H1 (cell line): ENCODE data around the gene PATL2. TPM values are rescaled to one million over a fixed set of nuclear protein-coding genes. Genes with fewer than 3 reads are reported as not detected.

Experiments
- CTCF ChIA-PET: fragments of 300-600 bp; sonication (Branson Sonifier 250); formaldehyde crosslinking; loops from one replicate; lab custom pipeline; 2021; ENCODE audit not compliant: partially characterized antibody; lab: Charles Lee
- POLR2A ChIA-PET: fragments of 300-600 bp; sonication (Branson Sonifier 250); formaldehyde crosslinking; loops from one replicate; lab custom pipeline; 2021; ENCODE audit warnings: inconsistent platforms; ENCODE audit not compliant: partially characterized antibody; lab: Charles Lee
- DNase-seq, 2 experiments: peaks; one replicate each; pipeline versions ENCODE4 v3.0.0 to v3.0.0-alpha.2; 2010 to 2022; ENCODE audit warnings: low spot score in 2 of 2, low read depth in 1 of 2, mixed read lengths in 1 of 2
- FAIRE-seq: peaks from 2 replicates; lab custom pipeline; 2011; peaks lifted over from hg19 to GRCh38; lab: Jason Lieb, UNC
- H2AFZ ChIP-seq: 2 replicates; pipeline ENCODE4 v1.8.1; 2012; ENCODE audit warnings: low read length, inconsistent platforms
- H2AK5ac ChIP-seq: 2 replicates; pipeline ENCODE4 v1.6.1; 2013; ENCODE audit warnings: low read depth, low read length
- H2BK120ac ChIP-seq: replicated peaks from 2 replicates; pipeline ENCODE3; 2013; ENCODE audit warnings: low read depth, low read length, inconsistent platforms
- H2BK12ac ChIP-seq: 2 replicates; pipeline ENCODE4 v1.6.1; 2013; ENCODE audit warnings: low read depth, low read length
- H2BK15ac ChIP-seq: 2 replicates; pipeline ENCODE4 v1.6.1; 2013; ENCODE audit warnings: low read length
- H2BK20ac ChIP-seq: 2 replicates; pipeline ENCODE4 v1.6.1; 2013; ENCODE audit warnings: low read length
- H2BK5ac ChIP-seq: 2 replicates; pipeline ENCODE4 v1.6.1; 2013; ENCODE audit warnings: low read depth, low read length
- H3K14ac ChIP-seq: 2 replicates; pipeline ENCODE4 v1.6.1; 2013; ENCODE audit warnings: inconsistent platforms; ENCODE audit not compliant: insufficient read length
- H3K18ac ChIP-seq: 2 replicates; pipeline ENCODE4 v1.6.1; 2013; ENCODE audit warnings: low read length; ENCODE audit errors: extremely low read depth
- H3K23ac ChIP-seq: 2 replicates; pipeline ENCODE4 v1.6.1; 2013; ENCODE audit warnings: inconsistent platforms; ENCODE audit not compliant: insufficient read length
- H3K23me2 ChIP-seq: 2 replicates; pipeline ENCODE4 v1.6.1; 2013; ENCODE audit warnings: low read depth, low read length
- H3K27ac ChIP-seq: 2 replicates; pipeline ENCODE4 v1.6.1; 2011; ENCODE audit warnings: low read depth, low read length, inconsistent platforms
- H3K27me3 ChIP-seq, 4 experiments: replicated peaks in 1 of 4; 1 replicate in 1 of 4; 2 replicates in 3 of 4; pipeline versions ENCODE4 v1.6.1 to v1.8.1; 2011 to 2013; ENCODE audit warnings: low read length in 3 of 4, mild to moderate bottlenecking in 3 of 4, inconsistent platforms in 2 of 4, mixed read lengths in 2 of 4, moderate library complexity in 1 of 4; ENCODE audit not compliant: control insufficient read depth in 3 of 4, insufficient read depth in 3 of 4; ENCODE audit errors: extremely low read depth in 1 of 4
- H3K36me3 ChIP-seq, 4 experiments: 2 replicates each; pipeline versions ENCODE4 v1.6.1 to v1.8.1; 2011 to 2013; ENCODE audit warnings: mild to moderate bottlenecking in 4 of 4, low read length in 3 of 4, moderate library complexity in 2 of 4, control low read depth in 1 of 4, inconsistent platforms in 1 of 4; ENCODE audit not compliant: insufficient read depth in 4 of 4, control insufficient read depth in 2 of 4
- H3K4ac ChIP-seq: replicated peaks from 2 replicates; pipeline ENCODE3; 2013; ENCODE audit warnings: low read length, low read depth, mixed read lengths, inconsistent platforms; ENCODE audit not compliant: insufficient read length
- H3K4me1 ChIP-seq, 4 experiments: replicated peaks in 1 of 4; 1 replicate in 1 of 4; 2 replicates in 3 of 4; pipeline versions ENCODE4 v1.6.1 to v1.8.1; 2011 to 2013; ENCODE audit warnings: low read length in 3 of 4, inconsistent platforms in 2 of 4, mixed read lengths in 1 of 4; ENCODE audit not compliant: insufficient read depth in 4 of 4, control insufficient read depth in 3 of 4
- H3K4me2 ChIP-seq, 2 experiments: 2 replicates each; pipeline versions ENCODE4 v1.6.1 to v1.8.1; 2011 to 2013; ENCODE audit warnings: low read depth in 2 of 2, low read length in 2 of 2, control low read depth in 1 of 2, inconsistent platforms in 1 of 2, mild to moderate bottlenecking in 1 of 2; ENCODE audit not compliant: insufficient read depth in 1 of 2
- H3K4me3 ChIP-seq, 4 experiments: fragments of 200-600, 300-600 bp in 1 of 4; sonication (generic), shearing (Covaris generic), sonication (Bioruptor Twin) in 1 of 4; 2 replicates each; pipeline versions ENCODE4 v1.5.1 to v1.8.1; 2011 to 2016; ENCODE audit warnings: low read length in 4 of 4, low read depth in 3 of 4, control low read depth in 2 of 4, inconsistent platforms in 2 of 4, mild to moderate bottlenecking in 2 of 4, mixed read lengths in 1 of 4, moderate library complexity in 1 of 4; ENCODE audit not compliant: insufficient read depth in 2 of 4; ENCODE audit errors: extremely low read depth in 1 of 4
- H3K56ac ChIP-seq: replicated peaks from 2 replicates; pipeline ENCODE3; 2013; ENCODE audit warnings: low read depth, mild to moderate bottlenecking, mixed read lengths, low read length, inconsistent platforms; ENCODE audit not compliant: insufficient read length
- H3K79me1 ChIP-seq: 2 replicates; pipeline ENCODE4 v1.6.1; 2013; ENCODE audit warnings: low read depth, low read length, control low read depth
- H3K79me2 ChIP-seq, 2 experiments: 2 replicates each; pipeline versions ENCODE4 v1.6.1 to v1.8.1; 2012 to 2013; ENCODE audit warnings: low read length in 2 of 2, mild to moderate bottlenecking in 2 of 2, inconsistent platforms in 1 of 2; ENCODE audit not compliant: insufficient read depth in 2 of 2, control insufficient read depth in 1 of 2
- H3K9ac ChIP-seq, 4 experiments: replicated peaks in 1 of 4; 1 replicate in 1 of 4; 2 replicates in 3 of 4; pipeline versions ENCODE4 v1.6.1 to v1.8.1; 2011 to 2013; ENCODE audit warnings: low read depth in 3 of 4, low read length in 3 of 4, control low read depth in 2 of 4, mild to moderate bottlenecking in 2 of 4, moderate library complexity in 2 of 4, inconsistent platforms in 1 of 4; ENCODE audit errors: extremely low read depth in 1 of 4
- H3K9me3 ChIP-seq, 2 experiments: 2 replicates each; pipeline versions ENCODE4 v1.6.1 to v1.8.1; 2012 to 2013; ENCODE audit warnings: mild to moderate bottlenecking in 2 of 2, moderate library complexity in 2 of 2, control low read depth in 1 of 2, inconsistent platforms in 1 of 2, low read depth in 1 of 2, low read length in 1 of 2, mixed read lengths in 1 of 2; ENCODE audit not compliant: insufficient read depth in 2 of 2
- H4K20me1 ChIP-seq, 2 experiments: replicated peaks in 1 of 2; 2 replicates each; pipeline versions ENCODE3 to v1.8.1; 2011 to 2013; ENCODE audit warnings: inconsistent platforms in 2 of 2, low read length in 2 of 2, mild to moderate bottlenecking in 1 of 2; ENCODE audit not compliant: insufficient read depth in 2 of 2, control insufficient read depth in 1 of 2
- H4K5ac ChIP-seq: 2 replicates; pipeline ENCODE4 v1.6.1; 2013; ENCODE audit warnings: low read length, low read depth, mixed read lengths, inconsistent platforms; ENCODE audit not compliant: insufficient read length
- H4K8ac ChIP-seq: 2 replicates; pipeline ENCODE4 v1.8.0; 2013; ENCODE audit warnings: mild to moderate bottlenecking, moderate library complexity, low read length, inconsistent platforms; ENCODE audit not compliant: insufficient read depth; ENCODE audit errors: extremely low read depth
- H4K91ac ChIP-seq: replicated peaks from 2 replicates; pipeline ENCODE3; 2013; ENCODE audit warnings: low read length, mixed read lengths, inconsistent platforms; ENCODE audit not compliant: insufficient read length
- MAX ChIP-seq: IDR thresholded peaks from 2 replicates; pipeline ENCODE4 v1.6.1; 2012; ENCODE audit warnings: inconsistent platforms
- WGBS, 2 experiments: shearing (Covaris generic) in 1 of 2; methylation state at CpG; one replicate each; pipeline versions ENCODE4 v1.1.6 to v1.1.7; 2013 to 2015; ENCODE audit warnings: low lambda C conversion rate in 2 of 2, mixed read lengths in 2 of 2, inconsistent platforms in 1 of 2, low coverage in 1 of 2, missing lambda C conversion rate in 1 of 2; ENCODE audit not compliant: insufficient replicate concordance in 2 of 2, insufficient coverage in 1 of 2, insufficient read length in 1 of 2; ENCODE audit errors: extremely low coverage in 1 of 2, missing lambda C conversion rate in 1 of 2; 5-methylcytosine and 5-hydroxymethylcytosine counted together
- polyA plus RNA-seq, 7 experiments: library from polyadenylated mRNA; depleted of rRNA in 3 of 7; stranded (reverse) in 5 of 7; unstranded in 2 of 7; fragments of >200 nt in 5 of 7; fragments of 200-250 nt in 2 of 7; gene quantifications; 1 replicate in 5 of 7; 2 replicates in 1 of 7; 4 replicates in 1 of 7; pipeline versions ENCODE4 v1.2.1 to v1.2.3, GENCODE V29; 2011 to 2013; ENCODE audit warnings: missing spikeins in 2 of 7, mixed read lengths in 2 of 7
- total RNA-seq: library from RNA; stranded (reverse); fragmentation: NEBNext Ultra II Directional; extraction: Animal tissue kit (Norgen Biotek cat#: 25700); gene quantifications from 2 replicates; pipeline ENCODE4 v1.2.1, GENCODE V29; 2021

The PATL2 gene
- total and polyA plus RNA-seq, 2 of the 8 experiments (the other 6 are each of a cell fraction or from before 2014, with no cell fraction given), result 0.65 to 1.3 TPM

- no peak overlapping the region for H3K23ac ChIP-seq
- H3K14ac ChIP-seq, result no peak overlapping the region
- H3K79me1 ChIP-seq, result no peaks in the 10 kb centered on the region
- H3K27ac ChIP-seq, result no peak overlapping the region
- no peaks in the 10 kb centered on the region for H3K9me3 ChIP-seq
- H3K4me2 ChIP-seq, result no peak overlapping the region
- no peaks in the 10 kb centered on the region for H3K27me3 ChIP-seq
- H3K23me2 ChIP-seq, result no peaks in the 10 kb centered on the region
- DNase-seq, result no peak
- no peak overlapping the region for H2BK120ac ChIP-seq
- H4K5ac ChIP-seq, result no peak overlapping the region
- ChIA-PET POLR2A (interaction anchor here (0.6 to 0.7 kb wide), 2 partner anchors 10 to 304 kb away, joined by 3 read pairs; partner anchors contain the start of gene SORD), CTCF (no interaction called here)
- peaks cover 0 to 4% of the 10 kb centered on the region in 2 experiments; a peak in 1 of 4 replicates for H3K79me2 ChIP-seq
- no peak overlapping the region for H3K4ac ChIP-seq
- H4K91ac ChIP-seq, result no peak overlapping the region
- FAIRE-seq, result no peak
- no peak overlapping the region for H2BK15ac ChIP-seq
- no peak overlapping the region for H2BK12ac ChIP-seq
- no peak overlapping the region for H2AFZ ChIP-seq
- H4K8ac ChIP-seq, result no peak overlapping the region
- no peak overlapping the region for H3K9ac ChIP-seq
- no peak overlapping the region for H2BK20ac ChIP-seq
- no peaks in the 10 kb centered on the region; a peak in 1 of 7 replicates for H3K4me1 ChIP-seq
- no peak overlapping the region for H3K56ac ChIP-seq
- H4K20me1 ChIP-seq, result no peaks in the 10 kb centered on the region
- no peak overlapping the region for H3K4me3 ChIP-seq
- H2BK5ac ChIP-seq, result no peak overlapping the region; the same call in 1 of the 2 replicates
- no peak overlapping the region for H3K18ac ChIP-seq
- no peak overlapping the region for H2AK5ac ChIP-seq
- WGBS, 2 experiments, result 84% methylated on average over 8 of the region's 8 CpGs; no CpG with 5 or more reads in 1 of the 2 experiments
- H3K36me3 ChIP-seq, result peaks cover 2 to 25% (median 18%) of the 10 kb centered on the region in 4 experiments; a peak in 6 of 8 replicates
- no peak for TF ChIP-seq MAX
Observed at GRCh38 chr15:44718927-44719292, 7.8 kb upstream of the PATL2 start.
